ENCODE data around the gene SUMF1. TPM values are rescaled to one million over a fixed set of nuclear protein-coding genes. Genes with fewer than 3 reads are reported as not detected.

The SUMF1 gene
- total and polyA plus RNA-seq, 4 donors = 13.0 to 34.2 (median 23.5) TPM

DNA sequence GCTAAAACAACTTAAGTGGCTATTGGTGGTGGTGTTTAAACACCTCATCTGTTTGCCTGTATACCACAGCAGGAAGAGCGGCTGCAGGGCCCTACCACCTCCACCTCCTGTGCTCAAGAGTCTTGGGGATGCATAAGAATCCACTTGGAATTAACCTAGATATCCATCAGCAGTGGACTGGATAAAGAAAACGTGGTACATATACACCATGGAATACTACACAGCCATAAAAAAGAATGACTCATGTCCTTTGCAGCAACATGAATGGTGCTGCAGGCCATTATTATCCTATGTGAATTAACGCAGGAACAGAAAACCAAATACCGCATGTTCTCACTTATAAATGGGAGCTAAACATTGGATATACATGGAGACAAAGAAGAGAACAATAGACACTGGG, 87.1 kb downstream of the SUMF1 start:
- Histone ChIP-seq H3K9me3 (ENCODE audit: control insufficient read depth in 4 of 4, low read length in 3 of 4) (no peaks in the 10 kb centered on the region), H3K9ac (ENCODE audit: low read depth in 1 of 2, low read length in 2 of 2) (no peak overlapping the region), H3K27ac (ENCODE audit: low read depth in 1 of 2, low read length in 2 of 2) (no peak overlapping the region), H3K4me3 (ENCODE audit: low read depth in 1 of 3, low read length in 3 of 3) (no peak overlapping the region), H3K4me1 (ENCODE audit: control insufficient read depth in 4 of 4, insufficient read depth in 4 of 4, low read length in 3 of 4) (no peaks in the 10 kb centered on the region), H3K36me3 (ENCODE audit: control insufficient read depth in 4 of 4, insufficient read depth in 3 of 4, low read depth in 1 of 4, low read length in 3 of 4) (peaks cover 0 to 9% (median 4%) of the 10 kb centered on the region in 4 donors), H3K27me3 (ENCODE audit: control insufficient read depth in 4 of 4, insufficient read depth in 4 of 4, low read length in 3 of 4) (no peaks in the 10 kb centered on the region)
- DNase-seq (ENCODE audit: low spot score) = no peak
- 97% methylated on average over 4 of the region's 4 CpGs for WGBS
- TF ChIP-seq, protein P1, sequence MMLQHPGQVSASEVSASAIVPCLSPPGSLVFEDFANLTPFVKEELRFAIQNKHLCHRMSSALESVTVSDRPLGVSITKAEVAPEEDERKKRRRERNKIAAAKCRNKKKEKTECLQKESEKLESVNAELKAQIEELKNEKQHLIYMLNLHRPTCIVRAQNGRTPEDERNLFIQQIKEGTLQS (IDR thresholded peaks at IDR 0.05) = no peak
- TF ChIP-seq NR2F2 (IDR thresholded peaks at IDR 0.05) (no peak), RAD21 (IDR thresholded peaks at IDR 0.05) (no peak), TAF1 (conservative IDR thresholded peaks at IDR 0.05) (no peak), RXRA (IDR thresholded peaks at IDR 0.05) (no peak), EGR1 (IDR thresholded peaks at IDR 0.05; ENCODE audit: low read depth in 2 of 2) (no peak)
- TF ChIP-seq, protein P2, sequence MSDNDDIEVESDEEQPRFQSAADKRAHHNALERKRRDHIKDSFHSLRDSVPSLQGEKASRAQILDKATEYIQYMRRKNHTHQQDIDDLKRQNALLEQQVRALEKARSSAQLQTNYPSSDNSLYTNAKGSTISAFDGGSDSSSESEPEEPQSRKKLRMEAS (IDR thresholded peaks at IDR 0.05) = no peak

DNA sequence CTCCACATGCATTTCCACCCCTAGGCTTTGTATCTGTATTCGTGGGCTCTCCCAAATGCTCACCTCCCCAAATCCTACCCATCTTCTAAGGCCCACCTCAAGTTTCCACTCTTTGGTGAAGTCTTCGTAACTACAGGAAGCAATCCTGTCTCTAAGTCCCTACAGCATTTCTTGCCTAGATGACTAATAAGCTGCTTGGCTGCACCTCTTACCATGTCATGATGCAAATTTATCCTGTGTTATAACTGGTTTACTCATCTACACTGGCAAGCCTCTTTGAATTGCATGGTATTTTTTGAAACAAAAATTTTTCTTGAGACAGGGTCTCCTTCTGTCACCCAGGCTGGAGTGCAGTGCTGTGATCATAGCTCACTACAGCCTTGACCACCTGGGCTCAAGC, 90.6 kb downstream of the SUMF1 start:
- no peaks in the 10 kb centered on the region for H3K4me1 ChIP-seq (ENCODE audit: control insufficient read depth in 4 of 4, insufficient read depth in 4 of 4, low read length in 3 of 4)
- TF ChIP-seq, protein P2 (IDR thresholded peaks at IDR 0.05) = no peak
- no peak for TF ChIP-seq TAF1 (conservative IDR thresholded peaks at IDR 0.05)
- TF ChIP-seq FOXA1 (IDR thresholded peaks at IDR 0.05) = no peak
- no peak for TF ChIP-seq NR2F2 (IDR thresholded peaks at IDR 0.05)
- TF ChIP-seq, protein P3, sequence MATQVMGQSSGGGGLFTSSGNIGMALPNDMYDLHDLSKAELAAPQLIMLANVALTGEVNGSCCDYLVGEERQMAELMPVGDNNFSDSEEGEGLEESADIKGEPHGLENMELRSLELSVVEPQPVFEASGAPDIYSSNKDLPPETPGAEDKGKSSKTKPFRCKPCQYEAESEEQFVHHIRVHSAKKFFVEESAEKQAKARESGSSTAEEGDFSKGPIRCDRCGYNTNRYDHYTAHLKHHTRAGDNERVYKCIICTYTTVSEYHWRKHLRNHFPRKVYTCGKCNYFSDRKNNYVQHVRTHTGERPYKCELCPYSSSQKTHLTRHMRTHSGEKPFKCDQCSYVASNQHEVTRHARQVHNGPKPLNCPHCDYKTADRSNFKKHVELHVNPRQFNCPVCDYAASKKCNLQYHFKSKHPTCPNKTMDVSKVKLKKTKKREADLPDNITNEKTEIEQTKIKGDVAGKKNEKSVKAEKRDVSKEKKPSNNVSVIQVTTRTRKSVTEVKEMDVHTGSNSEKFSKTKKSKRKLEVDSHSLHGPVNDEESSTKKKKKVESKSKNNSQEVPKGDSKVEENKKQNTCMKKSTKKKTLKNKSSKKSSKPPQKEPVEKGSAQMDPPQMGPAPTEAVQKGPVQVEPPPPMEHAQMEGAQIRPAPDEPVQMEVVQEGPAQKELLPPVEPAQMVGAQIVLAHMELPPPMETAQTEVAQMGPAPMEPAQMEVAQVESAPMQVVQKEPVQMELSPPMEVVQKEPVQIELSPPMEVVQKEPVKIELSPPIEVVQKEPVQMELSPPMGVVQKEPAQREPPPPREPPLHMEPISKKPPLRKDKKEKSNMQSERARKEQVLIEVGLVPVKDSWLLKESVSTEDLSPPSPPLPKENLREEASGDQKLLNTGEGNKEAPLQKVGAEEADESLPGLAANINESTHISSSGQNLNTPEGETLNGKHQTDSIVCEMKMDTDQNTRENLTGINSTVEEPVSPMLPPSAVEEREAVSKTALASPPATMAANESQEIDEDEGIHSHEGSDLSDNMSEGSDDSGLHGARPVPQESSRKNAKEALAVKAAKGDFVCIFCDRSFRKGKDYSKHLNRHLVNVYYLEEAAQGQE (IDR thresholded peaks at IDR 0.05) = no peak
- TF ChIP-seq SP1 (IDR thresholded peaks at IDR 0.05) = no peak
- no peak for TF ChIP-seq GABPA (IDR thresholded peaks at IDR 0.05 in 1 of 2, conservative IDR thresholded peaks at IDR 0.05 in 1 of 2)
- TF ChIP-seq, protein P1 (IDR thresholded peaks at IDR 0.05) = no peak
- TF ChIP-seq HNF4G (IDR thresholded peaks at IDR 0.05) = no peak
- TF ChIP-seq, protein P4, sequence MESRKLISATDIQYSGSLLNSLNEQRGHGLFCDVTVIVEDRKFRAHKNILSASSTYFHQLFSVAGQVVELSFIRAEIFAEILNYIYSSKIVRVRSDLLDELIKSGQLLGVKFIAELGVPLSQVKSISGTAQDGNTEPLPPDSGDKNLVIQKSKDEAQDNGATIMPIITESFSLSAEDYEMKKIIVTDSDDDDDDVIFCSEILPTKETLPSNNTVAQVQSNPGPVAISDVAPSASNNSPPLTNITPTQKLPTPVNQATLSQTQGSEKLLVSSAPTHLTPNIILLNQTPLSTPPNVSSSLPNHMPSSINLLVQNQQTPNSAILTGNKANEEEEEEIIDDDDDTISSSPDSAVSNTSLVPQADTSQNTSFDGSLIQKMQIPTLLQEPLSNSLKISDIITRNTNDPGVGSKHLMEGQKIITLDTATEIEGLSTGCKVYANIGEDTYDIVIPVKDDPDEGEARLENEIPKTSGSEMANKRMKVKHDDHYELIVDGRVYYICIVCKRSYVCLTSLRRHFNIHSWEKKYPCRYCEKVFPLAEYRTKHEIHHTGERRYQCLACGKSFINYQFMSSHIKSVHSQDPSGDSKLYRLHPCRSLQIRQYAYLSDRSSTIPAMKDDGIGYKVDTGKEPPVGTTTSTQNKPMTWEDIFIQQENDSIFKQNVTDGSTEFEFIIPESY (IDR thresholded peaks at IDR 0.05) = no peak
- TF ChIP-seq HNF4A (conservative IDR thresholded peaks at IDR 0.05) = no peak
- no peak for DNase-seq (ENCODE audit: low spot score)
- peaks cover 0 to 12% (median 8%) of the 10 kb centered on the region in 4 donors for H3K36me3 ChIP-seq (ENCODE audit: control insufficient read depth in 4 of 4, insufficient read depth in 3 of 4, low read depth in 1 of 4, low read length in 3 of 4)
- no peak overlapping the region for H3K4me3 ChIP-seq (ENCODE audit: low read depth in 1 of 3, low read length in 3 of 3)
- WGBS = 97% methylated on average over 2 of the region's 2 CpGs
- no peak overlapping the region for H3K27ac ChIP-seq (ENCODE audit: low read depth in 1 of 2, low read length in 2 of 2)
- H3K9me3 ChIP-seq (ENCODE audit: control insufficient read depth in 4 of 4, low read length in 3 of 4) = no peaks in the 10 kb centered on the region
- H3K27me3 ChIP-seq (ENCODE audit: control insufficient read depth in 4 of 4, insufficient read depth in 4 of 4, low read length in 3 of 4) = no peaks in the 10 kb centered on the region
- H3K9ac ChIP-seq (ENCODE audit: low read depth in 1 of 2, low read length in 2 of 2) = no peak overlapping the region
